Fibroblast of pulmonary artery (primary cell): ENCODE results near the gene KCTD19.

ENCODE experiments used
- DNase-seq: peaks from one replicate; pipeline ENCODE4 v3.0.0-alpha.2; 2010; ENCODE audit warnings: low read depth
- H3K4me3 ChIP-seq: replicated peaks from 2 replicates; pipeline ENCODE4 v1.5.1; 2011; ENCODE audit warnings: low read depth, mild to moderate bottlenecking, control low read depth, low read length, moderate library complexity
- TF ChIP-seq, protein P1 (sequence below): IDR thresholded peaks from 2 replicates; pipeline ENCODE4 v1.5.1; 2011; ENCODE audit warnings: mild to moderate bottlenecking, control low read depth, low read length, inconsistent platforms; ENCODE audit errors: missing control alignments

Gene KCTD19

DNA sequence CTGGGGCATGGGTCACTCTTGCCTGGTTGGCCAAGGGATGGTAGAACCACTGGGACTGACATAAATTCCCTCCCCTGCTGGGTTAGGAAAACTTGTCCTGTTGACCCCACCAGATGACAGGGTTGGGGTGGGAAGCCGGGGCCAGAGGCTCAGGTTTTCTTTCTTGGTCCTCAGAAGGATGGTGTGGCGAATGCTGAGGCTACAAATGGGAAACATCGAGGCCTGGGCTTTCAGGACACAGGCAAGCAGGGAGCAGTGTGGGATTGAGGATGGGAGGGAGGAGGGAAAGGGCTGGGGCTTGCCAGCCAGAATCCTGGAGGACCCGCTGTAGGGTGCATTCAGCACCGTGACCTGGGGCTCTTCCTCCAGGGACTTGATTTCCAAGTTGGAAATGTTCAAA lies 61.7 kb downstream of the KCTD19 start:
- DNase-seq: no peak
- TF ChIP-seq, protein P1, sequence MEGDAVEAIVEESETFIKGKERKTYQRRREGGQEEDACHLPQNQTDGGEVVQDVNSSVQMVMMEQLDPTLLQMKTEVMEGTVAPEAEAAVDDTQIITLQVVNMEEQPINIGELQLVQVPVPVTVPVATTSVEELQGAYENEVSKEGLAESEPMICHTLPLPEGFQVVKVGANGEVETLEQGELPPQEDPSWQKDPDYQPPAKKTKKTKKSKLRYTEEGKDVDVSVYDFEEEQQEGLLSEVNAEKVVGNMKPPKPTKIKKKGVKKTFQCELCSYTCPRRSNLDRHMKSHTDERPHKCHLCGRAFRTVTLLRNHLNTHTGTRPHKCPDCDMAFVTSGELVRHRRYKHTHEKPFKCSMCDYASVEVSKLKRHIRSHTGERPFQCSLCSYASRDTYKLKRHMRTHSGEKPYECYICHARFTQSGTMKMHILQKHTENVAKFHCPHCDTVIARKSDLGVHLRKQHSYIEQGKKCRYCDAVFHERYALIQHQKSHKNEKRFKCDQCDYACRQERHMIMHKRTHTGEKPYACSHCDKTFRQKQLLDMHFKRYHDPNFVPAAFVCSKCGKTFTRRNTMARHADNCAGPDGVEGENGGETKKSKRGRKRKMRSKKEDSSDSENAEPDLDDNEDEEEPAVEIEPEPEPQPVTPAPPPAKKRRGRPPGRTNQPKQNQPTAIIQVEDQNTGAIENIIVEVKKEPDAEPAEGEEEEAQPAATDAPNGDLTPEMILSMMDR: no peak
- H3K4me3 ChIP-seq: no peak overlapping the region

DNA sequence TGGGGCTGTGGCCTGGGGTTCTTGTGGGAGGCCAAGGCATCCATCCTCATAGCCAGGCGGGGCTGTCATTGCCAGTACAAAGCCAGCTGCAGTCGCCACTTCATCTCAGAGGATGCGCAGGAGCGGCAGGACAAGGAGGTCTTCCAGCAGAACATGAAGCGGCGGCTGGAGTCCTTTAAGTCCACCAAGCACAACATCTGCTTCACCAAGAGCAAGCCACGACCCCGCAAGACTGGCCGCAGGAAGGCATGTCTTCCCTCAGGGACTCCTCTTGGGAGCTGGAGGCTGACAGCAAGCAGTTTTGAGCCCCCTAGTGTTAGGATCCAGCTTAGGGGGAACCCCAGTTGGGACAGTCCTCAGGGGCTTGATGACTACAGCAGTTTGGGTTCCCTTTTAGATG lies 62.3 kb downstream of the KCTD19 start:
- DNase-seq: no peak
- TF ChIP-seq, protein P1: peak; percentile 5

DNA sequence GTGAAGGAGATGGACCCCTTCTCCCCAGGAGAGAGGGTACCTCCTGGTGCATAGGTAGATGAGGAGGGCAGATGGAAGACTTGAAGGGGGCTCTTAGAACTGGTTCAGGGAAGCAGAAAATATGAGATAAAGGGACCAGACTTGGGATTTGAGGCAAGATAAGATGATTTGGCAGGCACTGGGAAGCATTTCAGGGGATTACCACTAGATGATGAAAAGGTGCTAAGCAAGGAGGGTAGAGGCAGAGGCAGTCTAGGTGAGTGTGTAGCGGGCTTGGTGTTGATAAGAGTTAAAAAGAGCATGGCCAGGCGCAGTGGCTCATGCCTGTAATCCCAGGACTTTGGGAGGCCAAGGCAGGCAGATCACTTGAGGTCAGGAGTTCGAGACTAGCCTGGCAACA lies 63.3 kb downstream of the KCTD19 start:
- H3K4me3 ChIP-seq: no peak overlapping the region
- TF ChIP-seq, protein P1: no peak
- DNase-seq: no peak

More for the DNA sequence above, 62.3 kb downstream of the KCTD19 start:
- no peak overlapping the region for H3K4me3 ChIP-seq

DNA sequence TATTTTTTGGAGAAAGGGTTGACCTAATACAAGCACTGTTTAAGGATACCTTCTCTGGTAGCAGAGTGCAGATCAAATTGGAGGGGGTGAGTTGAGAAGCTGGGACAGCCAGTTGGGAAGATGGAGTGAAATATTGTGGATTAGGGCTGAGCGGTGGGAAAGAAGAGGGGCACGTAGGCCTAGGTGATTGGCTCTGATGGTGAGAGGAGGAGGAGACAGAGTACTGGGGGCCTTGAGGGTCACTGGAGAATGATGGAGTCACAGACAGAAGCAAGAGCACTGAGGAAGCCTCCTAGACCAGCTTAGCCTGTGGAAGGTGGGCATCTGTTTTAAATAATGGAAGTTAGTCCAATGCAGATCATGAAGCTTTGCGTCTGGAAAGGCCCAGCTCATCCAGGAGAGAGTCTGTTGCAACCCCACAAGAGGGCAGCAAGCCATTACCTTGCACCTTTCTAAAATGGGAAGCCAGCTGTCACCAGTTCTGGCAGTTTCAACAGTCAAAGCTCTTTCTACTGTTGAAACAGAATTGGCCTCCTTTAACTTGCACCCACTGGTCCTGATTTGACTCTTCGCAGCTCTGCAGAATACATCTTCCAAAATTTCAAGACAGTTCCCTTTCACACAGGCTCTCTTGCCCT lies 66.0 kb downstream of the KCTD19 start:
- peak; percentile 79 for DNase-seq
- TF ChIP-seq, protein P1: peak; percentile 81
- H3K4me3 ChIP-seq: no peak overlapping the region

DNA sequence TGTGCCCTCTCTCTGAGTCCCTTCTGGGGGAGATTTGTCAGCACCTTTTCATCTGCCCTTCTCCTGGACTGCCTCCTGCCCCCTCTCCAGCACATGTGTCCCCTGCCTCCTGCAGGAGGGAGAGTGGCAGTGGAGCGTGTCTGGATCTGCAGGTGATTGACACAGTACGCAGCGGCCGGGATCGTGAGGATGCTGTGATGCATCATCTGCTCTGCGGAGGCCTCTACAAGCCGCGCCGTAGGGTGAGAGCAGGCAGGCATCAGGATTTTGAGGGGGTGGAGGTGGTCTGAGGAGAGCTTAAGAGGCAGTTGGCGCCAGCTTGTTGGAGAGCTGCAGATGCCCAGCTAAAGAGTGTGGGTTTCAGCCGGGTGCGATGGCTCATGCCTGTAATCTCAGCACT lies 66.8 kb downstream of the KCTD19 start:
- TF ChIP-seq, protein P1: no peak
- H3K4me3 ChIP-seq: no peak overlapping the region
- no peak for DNase-seq

DNA sequence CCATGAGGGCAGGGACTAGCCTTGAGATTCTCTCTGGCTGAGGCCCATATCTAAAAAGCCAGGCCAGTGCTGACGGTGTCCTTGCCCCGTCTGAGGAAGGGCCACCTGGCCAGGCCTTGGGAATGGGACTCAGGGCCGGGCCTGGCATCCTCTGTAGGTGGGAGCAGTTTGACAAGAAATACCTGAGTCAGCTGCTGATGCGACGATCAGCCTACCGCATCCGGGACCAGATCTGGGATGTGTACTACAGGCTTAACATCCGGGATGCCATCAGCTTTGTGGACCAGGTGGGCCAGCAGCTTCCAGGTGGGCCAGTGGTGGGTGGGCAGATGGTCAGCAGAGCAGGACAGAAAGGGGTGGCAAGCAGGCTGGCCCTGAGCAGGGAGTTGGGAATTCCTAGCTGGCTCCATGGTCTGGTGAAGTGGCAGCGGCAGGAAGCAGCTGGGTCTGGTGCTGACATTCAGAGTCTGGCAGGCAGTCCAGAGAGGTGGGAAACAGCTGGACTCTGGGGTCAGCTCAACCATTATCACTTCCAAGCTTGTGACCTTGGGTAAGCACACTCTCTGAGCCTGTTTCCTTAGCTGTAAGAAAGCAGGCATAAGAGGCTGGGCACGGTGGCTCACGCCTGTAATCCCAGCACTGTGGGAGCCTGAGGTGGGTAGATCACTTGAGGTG lies 68.2 kb downstream of the KCTD19 start:
- DNase-seq: no peak
- no peak overlapping the region for H3K4me3 ChIP-seq

More for the DNA sequence above, 68.2 kb downstream of the KCTD19 start:
- TF ChIP-seq, protein P1: no peak
